H1 (cell line): ENCODE measurements around the gene GCHFR. TPM values are rescaled to one million over a fixed set of nuclear protein-coding genes. Genes with fewer than 3 reads are reported as not detected.

ENCODE experiments used
- CTCF ChIA-PET: fragments of 300-600 bp; sonication (Branson Sonifier 250); formaldehyde crosslinking; loops from one replicate; lab custom pipeline; 2021; ENCODE audit not compliant: partially characterized antibody; lab: Charles Lee
- POLR2A ChIA-PET: fragments of 300-600 bp; sonication (Branson Sonifier 250); formaldehyde crosslinking; loops from one replicate; lab custom pipeline; 2021; ENCODE audit warnings: inconsistent platforms; ENCODE audit not compliant: partially characterized antibody; lab: Charles Lee
- DNase-seq, 2 experiments: peaks; one replicate each; pipeline versions ENCODE4 v3.0.0 to v3.0.0-alpha.2; 2010 to 2022; ENCODE audit warnings: low spot score in 2 of 2, low read depth in 1 of 2, mixed read lengths in 1 of 2
- FAIRE-seq: peaks from 2 replicates; lab custom pipeline; 2011; peaks lifted over from hg19 to GRCh38; lab: Jason Lieb, UNC
- H2AFZ ChIP-seq: 2 replicates; pipeline ENCODE4 v1.8.1; 2012; ENCODE audit warnings: low read length, inconsistent platforms
- H2AK5ac ChIP-seq: 2 replicates; pipeline ENCODE4 v1.6.1; 2013; ENCODE audit warnings: low read depth, low read length
- H2BK120ac ChIP-seq: replicated peaks from 2 replicates; pipeline ENCODE3; 2013; ENCODE audit warnings: low read depth, low read length, inconsistent platforms
- H2BK12ac ChIP-seq: 2 replicates; pipeline ENCODE4 v1.6.1; 2013; ENCODE audit warnings: low read depth, low read length
- H2BK15ac ChIP-seq: 2 replicates; pipeline ENCODE4 v1.6.1; 2013; ENCODE audit warnings: low read length
- H2BK20ac ChIP-seq: 2 replicates; pipeline ENCODE4 v1.6.1; 2013; ENCODE audit warnings: low read length
- H2BK5ac ChIP-seq: 2 replicates; pipeline ENCODE4 v1.6.1; 2013; ENCODE audit warnings: low read depth, low read length
- H3K14ac ChIP-seq: 2 replicates; pipeline ENCODE4 v1.6.1; 2013; ENCODE audit warnings: inconsistent platforms; ENCODE audit not compliant: insufficient read length
- H3K18ac ChIP-seq: 2 replicates; pipeline ENCODE4 v1.6.1; 2013; ENCODE audit warnings: low read length; ENCODE audit errors: extremely low read depth
- H3K23ac ChIP-seq: 2 replicates; pipeline ENCODE4 v1.6.1; 2013; ENCODE audit warnings: inconsistent platforms; ENCODE audit not compliant: insufficient read length
- H3K23me2 ChIP-seq: 2 replicates; pipeline ENCODE4 v1.6.1; 2013; ENCODE audit warnings: low read depth, low read length
- H3K27ac ChIP-seq: 2 replicates; pipeline ENCODE4 v1.6.1; 2011; ENCODE audit warnings: low read depth, low read length, inconsistent platforms
- H3K27me3 ChIP-seq, 4 experiments: replicated peaks in 1 of 4; 1 replicate in 1 of 4; 2 replicates in 3 of 4; pipeline versions ENCODE4 v1.6.1 to v1.8.1; 2011 to 2013; ENCODE audit warnings: low read length in 3 of 4, mild to moderate bottlenecking in 3 of 4, inconsistent platforms in 2 of 4, mixed read lengths in 2 of 4, moderate library complexity in 1 of 4; ENCODE audit not compliant: control insufficient read depth in 3 of 4, insufficient read depth in 3 of 4; ENCODE audit errors: extremely low read depth in 1 of 4
- H3K36me3 ChIP-seq, 4 experiments: 2 replicates each; pipeline versions ENCODE4 v1.6.1 to v1.8.1; 2011 to 2013; ENCODE audit warnings: mild to moderate bottlenecking in 4 of 4, low read length in 3 of 4, moderate library complexity in 2 of 4, control low read depth in 1 of 4, inconsistent platforms in 1 of 4; ENCODE audit not compliant: insufficient read depth in 4 of 4, control insufficient read depth in 2 of 4
- H3K4ac ChIP-seq: replicated peaks from 2 replicates; pipeline ENCODE3; 2013; ENCODE audit warnings: low read length, low read depth, mixed read lengths, inconsistent platforms; ENCODE audit not compliant: insufficient read length
- H3K4me1 ChIP-seq, 4 experiments: replicated peaks in 1 of 4; 1 replicate in 1 of 4; 2 replicates in 3 of 4; pipeline versions ENCODE4 v1.6.1 to v1.8.1; 2011 to 2013; ENCODE audit warnings: low read length in 3 of 4, inconsistent platforms in 2 of 4, mixed read lengths in 1 of 4; ENCODE audit not compliant: insufficient read depth in 4 of 4, control insufficient read depth in 3 of 4
- H3K4me2 ChIP-seq, 2 experiments: 2 replicates each; pipeline versions ENCODE4 v1.6.1 to v1.8.1; 2011 to 2013; ENCODE audit warnings: low read depth in 2 of 2, low read length in 2 of 2, control low read depth in 1 of 2, inconsistent platforms in 1 of 2, mild to moderate bottlenecking in 1 of 2; ENCODE audit not compliant: insufficient read depth in 1 of 2
- H3K4me3 ChIP-seq, 4 experiments: fragments of 200-600, 300-600 bp in 1 of 4; sonication (generic), shearing (Covaris generic), sonication (Bioruptor Twin) in 1 of 4; 2 replicates each; pipeline versions ENCODE4 v1.5.1 to v1.8.1; 2011 to 2016; ENCODE audit warnings: low read length in 4 of 4, low read depth in 3 of 4, control low read depth in 2 of 4, inconsistent platforms in 2 of 4, mild to moderate bottlenecking in 2 of 4, mixed read lengths in 1 of 4, moderate library complexity in 1 of 4; ENCODE audit not compliant: insufficient read depth in 2 of 4; ENCODE audit errors: extremely low read depth in 1 of 4
- H3K56ac ChIP-seq: replicated peaks from 2 replicates; pipeline ENCODE3; 2013; ENCODE audit warnings: low read depth, mild to moderate bottlenecking, mixed read lengths, low read length, inconsistent platforms; ENCODE audit not compliant: insufficient read length
- H3K79me1 ChIP-seq: 2 replicates; pipeline ENCODE4 v1.6.1; 2013; ENCODE audit warnings: low read depth, low read length, control low read depth
- H3K79me2 ChIP-seq, 2 experiments: 2 replicates each; pipeline versions ENCODE4 v1.6.1 to v1.8.1; 2012 to 2013; ENCODE audit warnings: low read length in 2 of 2, mild to moderate bottlenecking in 2 of 2, inconsistent platforms in 1 of 2; ENCODE audit not compliant: insufficient read depth in 2 of 2, control insufficient read depth in 1 of 2
- H3K9ac ChIP-seq, 4 experiments: replicated peaks in 1 of 4; 1 replicate in 1 of 4; 2 replicates in 3 of 4; pipeline versions ENCODE4 v1.6.1 to v1.8.1; 2011 to 2013; ENCODE audit warnings: low read depth in 3 of 4, low read length in 3 of 4, control low read depth in 2 of 4, mild to moderate bottlenecking in 2 of 4, moderate library complexity in 2 of 4, inconsistent platforms in 1 of 4; ENCODE audit errors: extremely low read depth in 1 of 4
- H3K9me3 ChIP-seq, 2 experiments: 2 replicates each; pipeline versions ENCODE4 v1.6.1 to v1.8.1; 2012 to 2013; ENCODE audit warnings: mild to moderate bottlenecking in 2 of 2, moderate library complexity in 2 of 2, control low read depth in 1 of 2, inconsistent platforms in 1 of 2, low read depth in 1 of 2, low read length in 1 of 2, mixed read lengths in 1 of 2; ENCODE audit not compliant: insufficient read depth in 2 of 2
- H4K20me1 ChIP-seq, 2 experiments: replicated peaks in 1 of 2; 2 replicates each; pipeline versions ENCODE3 to v1.8.1; 2011 to 2013; ENCODE audit warnings: inconsistent platforms in 2 of 2, low read length in 2 of 2, mild to moderate bottlenecking in 1 of 2; ENCODE audit not compliant: insufficient read depth in 2 of 2, control insufficient read depth in 1 of 2
- H4K5ac ChIP-seq: 2 replicates; pipeline ENCODE4 v1.6.1; 2013; ENCODE audit warnings: low read length, low read depth, mixed read lengths, inconsistent platforms; ENCODE audit not compliant: insufficient read length
- H4K8ac ChIP-seq: 2 replicates; pipeline ENCODE4 v1.8.0; 2013; ENCODE audit warnings: mild to moderate bottlenecking, moderate library complexity, low read length, inconsistent platforms; ENCODE audit not compliant: insufficient read depth; ENCODE audit errors: extremely low read depth
- H4K91ac ChIP-seq: replicated peaks from 2 replicates; pipeline ENCODE3; 2013; ENCODE audit warnings: low read length, mixed read lengths, inconsistent platforms; ENCODE audit not compliant: insufficient read length
- ASH2L ChIP-seq: fragments of 200-600, 300-600 bp; sonication (generic); IDR thresholded peaks from one replicate; pipeline ENCODE4 v1.7.1; 2017; ENCODE audit warnings: low read length
- CREB1 ChIP-seq: IDR thresholded peaks from 2 replicates; pipeline ENCODE4 v1.6.1; 2012; ENCODE audit warnings: inconsistent platforms
- EP300 ChIP-seq, 2 experiments: IDR thresholded peaks; 1 replicate in 1 of 2; 2 replicates in 1 of 2; pipeline ENCODE4 v1.6.1; 2011 to 2012; ENCODE audit warnings: low read depth in 2 of 2, low read length in 2 of 2, mild to moderate bottlenecking in 2 of 2, borderline replicate concordance in 1 of 2, inconsistent platforms in 1 of 2, moderate library complexity in 1 of 2
- JUN ChIP-seq: IDR thresholded peaks from 2 replicates; pipeline ENCODE4 v1.6.1; 2011; ENCODE audit warnings: low read depth, mild to moderate bottlenecking, improper control_type of control experiment, low read length
- POLR2A ChIP-seq, 2 experiments: IDR thresholded peaks; 1 replicate in 1 of 2; 2 replicates in 1 of 2; pipeline ENCODE4 v1.6.1; 2011; ENCODE audit warnings: low read depth in 2 of 2, low read length in 2 of 2, mild to moderate bottlenecking in 2 of 2; ENCODE audit errors: control extremely low read depth in 1 of 2
- RAD21 ChIP-seq, 2 experiments: IDR thresholded peaks in 1 of 2; conservative IDR thresholded peaks in 1 of 2; 2 replicates each; pipeline ENCODE4 v1.6.1; 2011; ENCODE audit warnings: low read depth in 2 of 2, low read length in 2 of 2, improper control_type of control experiment in 1 of 2, inconsistent platforms in 1 of 2, mild to moderate bottlenecking in 1 of 2, moderate library complexity in 1 of 2
- WGBS, 2 experiments: shearing (Covaris generic) in 1 of 2; methylation state at CpG; one replicate each; pipeline versions ENCODE4 v1.1.6 to v1.1.7; 2013 to 2015; ENCODE audit warnings: low lambda C conversion rate in 2 of 2, mixed read lengths in 2 of 2, inconsistent platforms in 1 of 2, low coverage in 1 of 2, missing lambda C conversion rate in 1 of 2; ENCODE audit not compliant: insufficient replicate concordance in 2 of 2, insufficient coverage in 1 of 2, insufficient read length in 1 of 2; ENCODE audit errors: extremely low coverage in 1 of 2, missing lambda C conversion rate in 1 of 2; 5-methylcytosine and 5-hydroxymethylcytosine counted together
- polyA plus RNA-seq, 7 experiments: library from polyadenylated mRNA; depleted of rRNA in 3 of 7; stranded (reverse) in 5 of 7; unstranded in 2 of 7; fragments of >200 nt in 5 of 7; fragments of 200-250 nt in 2 of 7; gene quantifications; 1 replicate in 5 of 7; 2 replicates in 1 of 7; 4 replicates in 1 of 7; pipeline versions ENCODE4 v1.2.1 to v1.2.3, GENCODE V29; 2011 to 2013; ENCODE audit warnings: missing spikeins in 2 of 7, mixed read lengths in 2 of 7
- total RNA-seq: library from RNA; stranded (reverse); fragmentation: NEBNext Ultra II Directional; extraction: Animal tissue kit (Norgen Biotek cat#: 25700); gene quantifications from 2 replicates; pipeline ENCODE4 v1.2.1, GENCODE V29; 2021

The GCHFR gene
- total and polyA plus RNA-seq, 2 of the 8 experiments (the other 6 are each of a cell fraction or from before 2014, with no cell fraction given): 25.9 to 81.5 TPM

DNA sequence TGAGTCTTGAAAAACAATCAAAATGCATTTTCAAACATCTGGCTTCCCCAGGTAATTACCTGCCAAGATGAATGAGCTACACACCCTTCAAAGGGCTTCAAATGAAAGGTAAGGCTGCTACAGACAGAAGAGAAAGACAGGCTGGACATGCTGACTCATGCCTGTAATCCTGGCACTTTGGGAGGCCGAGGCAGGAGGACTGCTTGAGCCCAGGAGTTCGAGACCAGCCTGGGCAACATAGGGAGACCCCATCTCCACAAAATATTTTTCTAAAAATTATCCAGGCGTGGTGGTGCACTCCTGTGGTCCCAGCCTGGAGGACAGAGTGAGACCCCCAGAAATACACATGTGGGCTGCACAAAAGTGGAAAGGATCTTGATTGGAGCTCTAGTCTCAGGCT lies 28.5 kb downstream of the GCHFR start:
- Histone ChIP-seq H2BK5ac (no peak overlapping the region), H3K4me3 (no peak overlapping the region), H3K4me1 (peaks cover 8 to 17% (median 12%) of the 10 kb centered on the region in 4 experiments), H4K20me1 (peaks cover 2 to 3% of the 10 kb centered on the region in 2 experiments), H4K8ac (no peak overlapping the region), H3K27ac (no peak overlapping the region), H2AK5ac (no peak overlapping the region), H3K79me1 (peaks cover 4% of the 10 kb centered on the region), H3K4ac (no peak overlapping the region), H3K4me2 (no peak overlapping the region), H4K5ac (no peak overlapping the region), H2BK20ac (no peak overlapping the region), H2BK15ac (no peak overlapping the region), H2BK12ac (no peak overlapping the region), H3K23ac (no peak overlapping the region), H2BK120ac (no peak overlapping the region), H3K36me3 (no peaks in the 10 kb centered on the region; a peak in 1 of 8 replicates), H3K14ac (no peak overlapping the region), H2AFZ (no peak overlapping the region), H3K27me3 (no peaks in the 10 kb centered on the region), H3K9me3 (no peaks in the 10 kb centered on the region), H3K18ac (no peak overlapping the region), H3K79me2 (peaks cover 0 to 11% of the 10 kb centered on the region in 2 experiments; a peak in 2 of 4 replicates), H3K9ac (no peak overlapping the region), H3K23me2 (no peaks in the 10 kb centered on the region; the same call in 1 of the 2 replicates), H4K91ac (no peak overlapping the region), H3K56ac (no peak overlapping the region)
- POLR2A ChIA-PET: interaction anchor here (0.8 kb wide), 1 partner anchor 12 kb away, joined by 4 read pairs; no protein-coding TSS in a partner anchor
- no peak for DNase-seq
- CTCF ChIA-PET: interaction anchor here (1.8 to 2.0 kb wide), 4 partner anchors 10 to 102 kb away, joined by 5 to 8 read pairs (median 8); partner anchors contain the start of gene VPS18
- 85% methylated on average over 3 of the region's 3 CpGs; no CpG with 5 or more reads in 1 of the 2 experiments for WGBS, 2 experiments
- no peak for TF ChIP-seq EP300 (IDR thresholded peaks at IDR 0.05; ENCODE audit: borderline replicate concordance in 1 of 2, low read depth in 2 of 2, low read length in 2 of 2)
- no peak for TF ChIP-seq POLR2A (IDR thresholded peaks at IDR 0.05; ENCODE audit: control extremely low read depth in 1 of 2, low read depth in 2 of 2, low read length in 2 of 2)
- no peak for TF ChIP-seq CREB1
- TF ChIP-seq RAD21 (IDR thresholded peaks at IDR 0.05 in 1 of 2, conservative IDR thresholded peaks at IDR 0.05 in 1 of 2; ENCODE audit: low read depth in 2 of 2, low read length in 2 of 2): no peak
- no peak for TF ChIP-seq JUN
- TF ChIP-seq ASH2L: no peak
- no peak for FAIRE-seq
